NOMO-1 treated with DMSO at 0.1 percent for 48 hours (cell line): Measurements from ENCODE around the gene ROCK2.

Experiments
- DNase-seq: peaks from one replicate; lab custom pipeline; 2025; ENCODE audit not compliant: unreplicated experiment; lab: John Stamatoyannopoulos, UW

The ROCK2 gene

DNA sequence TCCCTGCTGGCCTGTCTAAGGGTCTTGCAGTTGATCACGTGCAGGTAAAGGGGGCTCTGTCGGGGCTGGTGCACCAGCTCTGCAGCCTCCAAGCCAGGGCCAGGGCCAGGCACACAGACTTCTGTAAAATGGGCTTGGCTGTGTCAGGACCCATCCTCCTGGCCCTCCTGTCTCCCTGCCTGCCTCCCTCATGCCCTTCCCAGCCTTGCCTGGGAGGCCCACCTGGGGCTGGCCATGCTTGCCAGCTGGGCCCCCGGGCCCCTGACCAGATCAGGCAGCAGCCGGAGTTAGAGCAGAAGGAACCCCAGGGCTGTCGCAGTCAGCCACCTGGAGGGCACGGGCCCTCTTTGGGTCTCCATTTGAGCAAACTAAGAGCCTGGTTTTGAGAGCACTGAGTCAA is 187.1 kb downstream of the ROCK2 start:
- no peak for DNase-seq

DNA sequence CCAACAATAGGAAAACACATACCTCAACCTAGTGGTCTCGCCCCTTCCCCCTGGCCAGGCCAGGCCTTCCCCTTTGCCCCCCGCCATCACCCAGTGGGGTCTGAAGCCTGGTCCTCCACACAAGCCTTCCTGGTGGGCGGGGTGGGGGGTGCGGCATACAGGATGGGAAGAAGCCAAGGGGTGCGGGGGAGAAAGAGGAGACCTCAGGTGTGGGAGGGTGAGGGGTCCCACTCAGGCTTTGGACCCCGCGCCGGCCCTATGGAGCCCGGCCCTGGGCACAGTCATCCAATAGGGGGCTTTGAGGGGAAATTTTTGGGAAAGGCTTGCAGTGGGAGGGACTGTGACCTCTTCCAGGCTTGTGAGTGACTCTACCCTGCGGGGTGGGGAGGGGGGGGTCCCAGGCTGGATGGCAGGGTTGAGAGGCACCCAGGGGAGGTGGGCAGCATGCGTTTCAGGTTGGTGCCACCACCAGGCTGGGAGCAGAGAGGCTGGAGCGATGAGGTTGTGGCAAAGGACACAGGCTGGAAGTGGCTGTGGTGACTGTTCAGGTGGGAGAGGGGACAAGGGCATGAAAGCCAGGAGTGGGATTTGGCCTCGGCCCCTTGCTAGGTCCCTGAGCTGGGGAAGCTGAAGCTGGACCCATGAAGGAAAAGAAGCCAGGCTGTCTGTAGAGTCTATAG is 187.9 kb downstream of the ROCK2 start:
- no peak for DNase-seq

DNA sequence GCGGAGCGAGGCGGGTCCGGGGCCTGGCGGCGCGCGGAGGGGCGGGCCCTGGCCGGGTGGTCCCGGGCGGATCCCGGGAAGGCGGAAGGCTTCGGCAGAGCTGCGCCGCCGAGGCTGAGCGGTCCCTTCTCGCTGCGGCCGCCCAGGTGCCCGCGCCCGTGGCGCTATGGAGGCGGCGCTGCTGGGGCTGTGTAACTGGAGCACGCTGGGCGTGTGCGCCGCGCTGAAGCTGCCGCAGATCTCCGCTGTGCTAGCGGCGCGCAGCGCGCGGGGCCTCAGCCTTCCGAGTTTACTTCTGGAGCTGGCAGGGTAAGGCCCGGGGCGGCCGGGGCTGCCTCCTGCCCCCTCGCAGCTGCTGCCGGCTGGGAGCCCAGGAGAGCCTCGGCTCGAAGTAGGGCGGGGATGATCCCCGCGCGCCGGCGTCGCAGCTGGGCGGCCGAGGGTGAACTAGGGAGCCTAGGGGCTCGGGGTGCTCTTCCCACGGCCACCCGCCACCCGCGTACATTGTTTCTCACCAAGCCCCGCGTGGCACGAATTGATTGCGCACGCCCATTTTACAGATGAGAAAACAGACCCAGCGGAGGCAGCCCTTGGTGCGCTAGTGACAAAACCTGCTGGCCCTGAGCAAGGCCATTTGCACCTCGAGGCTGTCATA is 188.9 kb downstream of the ROCK2 start, which contains the start of gene SLC66A3:
Gene SLC66A3 (plus strand): TSS at position 87 of the 655 bp plus-strand sequence. CDS start 80 bp downstream, at position 167.
- peak; percentile 92 for DNase-seq

DNA sequence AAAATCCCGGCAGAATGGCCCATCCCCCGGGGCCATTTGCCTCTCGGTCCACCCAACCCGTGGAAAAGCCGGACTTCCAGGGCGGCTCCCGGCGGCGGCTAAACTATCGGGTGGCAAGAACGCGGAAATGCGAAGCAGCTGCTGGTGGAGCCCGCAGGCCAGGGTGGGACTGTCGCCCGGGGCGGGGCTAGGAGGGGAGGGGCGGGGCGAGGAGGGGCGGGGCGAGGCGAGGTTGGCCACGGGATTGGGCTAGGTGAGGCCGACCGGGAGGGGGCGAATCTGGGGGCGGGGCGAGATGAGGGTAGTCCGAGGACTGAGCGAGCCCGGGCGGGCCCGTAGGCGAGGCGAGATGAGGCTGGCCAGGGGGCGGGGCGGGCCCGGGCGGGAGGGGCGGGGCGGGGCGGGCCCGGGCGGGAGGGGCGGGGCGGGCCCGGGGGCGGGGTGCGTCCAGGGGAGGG is 189.5 kb downstream of the ROCK2 start:
- peak; percentile 92 for DNase-seq

DNA sequence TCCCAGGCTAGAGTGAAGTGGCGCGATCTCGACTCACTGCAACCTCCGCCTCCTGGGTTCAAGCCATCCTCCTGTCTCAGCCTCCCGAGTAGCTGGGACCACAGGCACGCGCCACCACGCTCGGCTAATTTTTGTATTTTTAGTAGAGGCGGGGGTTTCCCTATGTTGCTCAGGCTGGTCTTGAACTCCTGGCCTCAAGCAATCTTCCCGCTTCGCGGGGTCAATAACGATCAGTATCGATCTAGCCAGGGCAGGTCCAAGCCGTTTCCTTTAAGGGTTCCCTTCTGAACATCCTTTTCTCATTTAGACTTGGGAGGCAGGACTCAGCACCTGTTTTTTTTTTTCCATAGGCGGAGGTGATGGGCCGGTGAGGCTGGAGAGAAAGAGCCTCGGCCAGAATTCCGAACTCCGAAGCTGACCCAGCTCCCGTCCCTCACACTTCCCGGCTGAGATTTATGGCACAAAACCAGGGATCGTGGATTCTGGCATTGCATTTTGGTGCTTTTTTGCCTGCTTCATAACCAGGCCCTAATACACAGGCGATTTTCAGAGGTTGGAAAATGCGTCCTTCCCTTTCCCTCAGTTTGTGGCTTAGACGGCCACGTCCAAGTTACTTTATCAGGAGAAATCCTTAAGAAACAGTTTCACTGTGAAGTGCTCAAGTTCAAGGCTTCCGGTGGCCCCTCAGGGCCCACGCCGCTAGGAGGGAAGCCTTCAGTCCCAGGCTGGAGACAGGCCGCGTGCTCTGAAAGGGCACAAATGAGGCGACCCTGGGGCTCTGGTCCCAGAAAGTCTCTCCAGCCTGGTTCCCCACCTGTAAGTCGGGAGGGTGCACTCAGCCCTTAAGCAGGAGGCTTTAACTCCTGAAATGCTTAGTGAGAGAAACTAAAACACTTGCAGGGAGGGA is 190.2 kb downstream of the ROCK2 start:
- peak; percentile 50 for DNase-seq

DNA sequence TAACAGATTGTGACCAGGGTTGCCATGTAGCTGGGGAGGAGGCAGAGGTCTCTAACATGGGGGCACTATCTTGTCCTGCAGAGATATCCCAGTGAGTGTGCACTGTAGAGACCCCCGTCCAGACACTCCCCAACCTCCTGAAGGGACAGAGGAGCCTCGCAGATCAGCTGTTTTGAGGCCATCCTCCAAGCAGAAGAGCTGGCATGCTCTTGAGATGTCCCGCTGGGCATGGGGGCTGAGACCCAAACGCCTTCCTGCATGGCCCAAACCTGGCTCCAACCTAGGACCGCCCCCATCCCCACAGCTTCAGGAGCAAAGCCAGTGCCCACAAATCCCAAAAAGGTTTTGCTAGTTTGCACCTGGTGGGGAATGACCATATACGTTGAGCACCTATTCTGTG is 191.8 kb downstream of the ROCK2 start:
- no peak for DNase-seq

DNA sequence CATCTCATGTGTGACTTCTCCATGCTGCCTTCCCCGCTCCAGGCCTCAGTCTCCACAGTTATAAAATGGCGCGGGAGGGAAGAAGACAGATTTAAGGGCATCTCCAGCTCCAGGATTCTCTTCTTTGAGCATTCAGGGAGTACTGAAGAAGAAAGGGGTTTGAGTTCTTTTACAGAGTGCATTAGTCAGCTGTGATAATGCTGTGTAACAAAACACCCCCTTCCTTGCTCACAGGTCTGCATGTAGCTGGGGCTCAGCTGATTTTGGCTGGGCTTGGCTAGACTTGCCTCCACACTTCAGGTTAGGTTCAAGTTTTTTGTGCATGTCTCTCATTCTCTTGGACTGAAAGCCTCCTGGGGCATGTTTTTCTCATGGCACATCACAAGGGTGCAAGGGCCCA is 197.2 kb downstream of the ROCK2 start:
- DNase-seq = no peak

DNA sequence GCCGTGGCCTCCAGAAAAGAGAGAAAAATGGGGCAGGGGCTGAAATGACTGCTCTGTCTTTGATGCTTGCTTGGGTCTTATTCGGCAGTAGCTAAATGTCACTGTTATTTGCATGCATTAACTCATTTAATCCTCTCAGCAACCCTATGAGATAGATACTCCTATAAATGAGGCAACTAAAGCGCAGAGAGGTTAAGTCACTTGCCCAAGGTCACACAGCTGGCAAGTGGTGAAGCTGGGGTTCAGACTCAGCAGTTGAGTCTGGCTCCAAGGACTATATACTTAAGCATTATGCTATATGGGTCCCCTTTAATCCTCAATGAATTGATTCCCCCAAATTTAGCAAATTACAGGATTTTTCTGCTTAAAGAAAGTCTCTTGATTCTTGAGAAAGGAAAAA is 198.4 kb downstream of the ROCK2 start:
- no peak for DNase-seq

DNA sequence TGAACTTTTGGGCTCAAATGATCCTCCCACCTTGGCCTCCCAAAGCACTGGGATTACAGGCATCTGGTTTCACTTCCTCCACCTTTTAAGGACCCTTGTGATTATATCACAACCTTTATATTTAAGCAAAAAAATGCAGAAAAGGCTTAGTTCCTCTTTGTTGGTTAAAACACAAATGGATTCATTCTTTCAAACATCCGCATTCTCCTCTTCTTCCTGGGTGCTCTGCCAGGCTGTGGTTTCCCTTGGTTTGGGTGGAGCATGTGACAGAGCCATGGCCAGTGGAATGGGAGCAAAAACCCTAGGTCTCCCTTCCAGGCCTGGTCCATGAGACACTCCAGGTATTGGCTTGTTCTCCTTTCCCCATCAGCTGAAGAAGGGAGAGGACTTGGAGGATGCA is 199.1 kb downstream of the ROCK2 start:
- DNase-seq = peak; percentile 78

DNA sequence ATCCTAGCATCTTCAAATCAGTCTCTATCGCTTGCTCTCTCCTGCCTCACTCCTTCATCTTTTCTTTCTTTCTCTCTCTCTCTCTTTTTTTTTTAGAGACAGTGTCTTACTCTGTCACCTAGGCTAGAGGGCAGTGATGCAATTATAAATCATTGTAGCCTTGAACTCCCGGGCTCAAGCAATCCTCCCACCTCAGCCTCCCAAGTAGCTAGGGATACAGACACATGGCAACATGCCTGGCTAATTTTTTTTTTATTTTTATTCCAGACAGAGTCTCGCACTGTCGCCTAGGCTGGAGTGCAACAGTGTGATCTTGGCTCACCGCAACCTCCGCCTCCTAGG is 199.7 kb downstream of the ROCK2 start:
- no peak for DNase-seq

DNA sequence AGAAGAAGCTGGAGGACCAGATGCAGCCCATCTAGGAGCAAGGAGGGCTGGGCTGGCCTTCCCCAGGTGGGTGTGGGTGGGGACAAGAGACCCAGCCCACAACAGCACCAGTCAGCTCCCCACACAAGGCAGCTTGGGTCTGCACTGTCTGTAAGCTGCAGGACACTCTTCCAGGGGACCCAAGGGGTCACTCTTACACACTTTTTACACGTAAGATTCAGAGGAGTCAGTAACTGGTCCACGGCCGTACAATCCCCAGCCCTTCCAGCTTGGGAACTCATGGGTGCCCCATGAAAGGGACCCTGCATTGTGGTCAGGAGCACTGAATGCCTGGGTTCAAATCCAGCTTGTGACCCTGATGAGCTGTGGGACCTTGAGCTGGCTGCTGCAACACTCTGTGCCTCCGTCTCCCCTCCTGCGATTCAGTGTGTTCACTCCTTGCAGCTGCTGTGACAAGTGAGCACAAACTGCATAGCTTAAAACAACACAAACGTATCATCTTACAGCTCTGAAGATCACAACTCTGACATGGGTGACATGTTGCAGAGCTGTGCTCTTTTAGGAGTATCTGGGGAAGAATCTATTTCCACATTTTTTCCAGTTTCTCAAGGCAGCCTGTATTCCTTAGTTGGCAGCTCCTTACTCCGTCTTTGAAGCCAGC is 200.2 kb downstream of the ROCK2 start:
- no peak for DNase-seq

DNA sequence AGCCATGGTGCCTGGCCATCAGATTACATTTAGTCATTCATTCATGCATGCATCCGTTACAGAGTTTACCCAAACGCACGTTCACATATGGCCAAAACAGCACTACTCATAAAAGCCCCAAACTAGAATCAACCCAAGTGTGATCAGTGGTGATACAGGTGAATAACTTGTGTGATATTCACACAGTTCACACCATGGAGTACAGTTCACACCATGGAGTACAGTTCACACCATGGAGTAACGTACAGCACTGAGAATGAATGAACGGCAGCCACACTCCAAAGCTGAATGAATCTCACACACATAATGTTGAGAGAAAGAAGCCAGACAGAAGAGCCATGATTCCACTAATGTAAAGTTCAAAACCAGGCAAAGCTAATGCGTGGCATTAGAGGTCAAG is 201.4 kb downstream of the ROCK2 start:
- DNase-seq = no peak

DNA sequence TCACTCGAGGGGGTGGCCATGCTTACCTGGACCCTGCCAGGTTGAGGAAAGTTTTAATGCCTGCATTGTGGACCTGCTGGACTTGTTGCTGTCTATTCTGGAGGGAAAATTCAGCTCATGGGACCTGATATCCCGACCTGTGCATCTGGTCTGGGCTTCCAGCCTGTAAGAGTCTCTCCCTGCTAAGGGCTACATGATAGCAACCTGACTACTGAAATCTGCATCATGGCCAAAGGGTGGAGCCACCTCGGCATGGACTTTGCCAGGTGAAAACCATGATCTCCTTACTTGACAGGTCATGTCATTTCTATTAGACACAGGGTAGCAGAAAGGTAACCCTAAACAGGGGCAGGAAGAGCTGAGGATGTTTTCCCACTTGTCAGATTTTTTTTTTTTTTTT is 202.1 kb downstream of the ROCK2 start:
- DNase-seq = no peak

DNA sequence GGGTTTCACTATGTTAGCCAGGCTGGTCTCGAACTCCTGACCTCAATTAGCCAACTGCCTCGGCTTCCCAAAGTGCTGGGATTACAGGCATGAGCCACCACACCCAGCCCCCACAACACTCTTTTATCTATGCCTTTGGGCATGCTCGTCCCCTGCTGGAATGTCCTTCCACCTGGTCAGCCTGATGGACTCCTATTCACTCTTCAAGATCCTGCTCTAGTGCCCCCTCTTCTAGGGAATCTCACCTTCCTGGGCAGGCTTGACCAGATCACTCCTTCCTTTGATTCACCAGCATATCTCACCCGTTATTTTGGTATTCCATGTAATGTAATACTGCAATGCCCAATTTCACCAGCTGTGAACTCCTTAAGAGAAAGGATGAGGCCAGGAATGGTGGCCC is 203.1 kb downstream of the ROCK2 start:
- no peak for DNase-seq

DNA sequence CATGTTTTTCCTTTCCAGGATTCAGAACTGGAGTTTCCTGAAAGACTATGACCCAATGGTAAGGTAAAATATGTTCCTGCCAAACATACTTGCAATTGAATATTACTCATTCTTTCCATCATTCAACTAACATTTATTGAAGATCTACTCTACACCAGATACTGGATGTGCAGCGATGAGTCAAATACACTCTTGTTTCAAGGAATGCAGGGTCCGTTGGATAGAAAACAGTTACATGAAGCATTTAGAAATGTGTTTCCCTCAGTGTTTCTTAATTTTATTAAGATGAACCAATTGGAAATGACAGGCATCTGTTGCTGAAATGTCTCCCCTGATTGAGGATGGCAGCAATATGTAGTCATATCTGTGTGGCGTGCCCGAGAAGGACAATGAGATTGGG is 203.9 kb downstream of the ROCK2 start:
- no peak for DNase-seq

DNA sequence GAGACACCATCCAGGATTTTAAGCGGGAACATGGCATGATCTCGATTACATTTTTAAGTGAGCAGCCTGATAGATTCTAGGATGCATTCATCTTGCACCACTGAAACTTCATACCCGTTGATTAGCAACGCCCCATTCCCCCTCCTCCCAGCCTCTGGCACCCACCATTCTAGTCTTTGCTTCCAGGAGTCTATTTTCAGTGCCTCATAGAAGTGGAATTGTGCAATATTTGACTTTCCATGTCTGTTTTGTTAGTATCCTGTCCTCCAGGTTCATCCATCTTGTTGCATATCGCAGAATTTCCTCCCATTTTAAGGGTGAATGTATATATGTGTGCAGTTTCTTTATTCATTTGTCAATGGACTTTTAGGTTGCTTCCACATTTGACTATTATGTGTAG is 210.1 kb downstream of the ROCK2 start:
- DNase-seq = no peak

DNA sequence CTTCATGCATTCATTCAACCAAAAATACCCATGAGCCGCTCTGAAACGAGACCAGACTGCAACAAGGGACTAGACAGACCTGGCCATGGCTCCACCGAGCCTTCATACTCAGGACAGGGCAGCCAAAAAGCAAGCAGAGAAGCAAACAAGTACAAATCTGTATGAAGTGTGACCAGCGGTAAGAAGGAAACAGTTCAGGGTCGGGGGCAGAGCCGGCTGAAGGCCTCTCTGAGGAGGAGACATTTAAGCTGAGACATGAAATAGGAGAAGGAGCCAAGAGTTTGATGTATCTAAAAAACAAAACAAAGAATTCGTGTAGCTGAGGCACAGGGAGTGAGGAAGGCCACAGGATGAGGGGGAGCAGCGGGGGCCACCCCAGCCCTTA is 210.5 kb downstream of the ROCK2 start:
- no peak for DNase-seq

DNA sequence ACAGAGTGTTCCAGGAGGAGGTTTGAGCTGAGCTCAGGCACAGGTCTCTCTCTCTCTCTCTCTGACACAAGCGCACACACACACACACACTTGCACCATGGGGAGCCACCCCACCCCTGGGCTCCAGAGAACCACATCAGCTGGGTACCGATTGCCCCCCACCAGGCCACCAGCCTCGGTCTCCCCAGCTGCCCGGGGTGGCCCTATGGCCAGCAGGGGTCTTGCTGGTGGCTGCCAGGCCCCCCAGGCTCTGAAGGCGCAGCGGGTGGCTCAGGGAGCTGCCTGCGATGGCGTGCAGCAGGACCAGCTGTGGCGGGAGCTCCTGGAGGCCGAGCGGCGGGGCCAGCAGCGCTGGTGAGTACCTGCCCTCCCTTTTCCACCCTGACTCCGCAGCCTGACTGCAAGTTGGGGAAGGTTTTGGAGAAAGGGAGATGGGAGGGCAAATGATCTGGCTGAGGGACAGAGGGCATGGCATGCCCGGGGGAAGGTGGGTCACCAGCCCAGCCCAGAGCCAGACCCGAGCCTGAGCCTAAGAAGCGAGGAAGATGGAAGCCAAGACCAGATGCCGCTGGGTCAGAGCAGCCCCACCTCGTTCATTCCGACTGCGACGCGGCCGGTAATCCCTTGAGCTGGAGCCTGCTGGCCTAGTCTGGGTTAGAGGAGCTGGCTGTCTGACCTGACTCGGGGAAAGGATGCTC is 211.0 kb downstream of the ROCK2 start:
- DNase-seq = no peak

DNA sequence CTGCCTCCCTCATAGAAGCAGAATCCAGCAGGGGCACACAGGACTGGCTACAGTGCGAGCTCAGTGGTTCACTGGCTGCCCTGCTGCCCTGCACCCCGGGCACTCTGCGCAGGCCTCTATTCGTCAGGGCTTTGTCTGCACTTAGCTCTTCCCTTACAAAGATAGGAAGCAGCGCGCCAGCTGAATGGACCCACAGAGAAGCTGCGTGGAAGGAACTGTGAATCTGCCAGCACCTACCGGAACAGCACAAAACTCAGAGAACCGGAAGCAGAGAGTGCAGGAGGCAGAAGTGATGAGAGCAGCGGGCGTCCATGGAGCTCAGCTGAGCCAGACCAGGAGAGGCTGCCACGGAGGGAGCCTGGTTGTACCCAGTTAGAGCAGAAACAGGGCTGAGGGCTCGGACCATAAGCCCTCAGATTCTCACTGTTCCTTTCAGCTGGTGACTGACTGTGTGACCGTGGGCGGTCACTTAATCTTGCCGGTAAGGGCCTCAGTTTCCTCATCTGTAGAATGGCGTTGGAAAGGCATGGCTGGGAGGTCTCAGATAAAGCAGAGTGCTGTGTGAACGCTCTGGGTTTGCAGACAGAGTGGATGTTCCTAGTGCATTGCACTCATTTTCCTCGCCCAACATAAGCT is 212.3 kb downstream of the ROCK2 start:
- DNase-seq = no peak

DNA sequence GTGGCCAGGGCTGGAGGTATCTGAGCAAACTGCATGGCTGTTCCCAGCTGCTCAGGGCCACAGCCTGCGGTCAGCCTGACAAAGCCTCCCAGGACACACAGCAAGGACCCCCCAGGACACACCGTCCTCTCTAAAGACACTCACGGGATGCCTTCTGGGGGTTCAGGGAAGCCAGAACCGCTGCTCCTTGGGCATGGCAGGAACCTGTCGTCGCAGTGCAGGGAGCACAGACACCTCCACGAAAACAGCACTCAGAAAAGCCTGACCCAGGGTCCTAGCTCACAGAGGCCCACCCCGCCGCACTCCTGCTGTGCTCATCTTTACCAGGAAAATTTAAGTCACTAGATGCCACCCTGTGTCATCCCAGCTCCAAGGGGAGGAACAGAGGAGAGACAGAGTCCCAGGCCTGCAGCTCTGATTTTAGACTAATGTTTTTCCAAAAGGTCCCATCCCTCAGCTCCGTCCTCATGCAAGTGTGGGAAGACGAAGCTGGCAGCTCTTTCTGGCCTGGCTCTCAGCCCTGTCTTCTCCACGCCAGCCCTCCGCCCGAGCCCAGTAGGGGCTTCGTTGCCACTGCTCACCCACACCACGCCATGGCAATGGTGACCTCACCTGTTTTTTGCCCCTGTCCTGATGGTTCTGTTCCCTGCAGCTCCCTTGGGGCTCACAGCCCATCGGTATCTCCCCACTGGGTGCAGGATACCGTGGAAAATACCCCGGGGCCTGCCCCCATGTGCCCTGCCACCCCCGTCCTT is 213.1 kb downstream of the ROCK2 start:
- no peak for DNase-seq
